HG03442 (cell line): ENCODE data around the gene ZNF408.
"Not testable (repeated sequence)": the region's sequence is repeated elsewhere in the genome, so short reads cannot be mapped to it uniquely, and the experiment has no call there.

ENCODE experiments used
- ATAC-seq: cut with Tn5 transposase; IDR thresholded peaks from one replicate; pipeline ENCODE4 v1.9.1; 2021; ENCODE audit warnings: mild to moderate bottlenecking, moderate library complexity; ENCODE audit not compliant: unreplicated experiment

The ZNF408 gene

GRCh38 chr11:46696212-46696558, 4.6 kb upstream of the ZNF408 start:
- ATAC-seq, result no peak

GRCh38 chr11:46697303-46697702, 3.5 kb upstream of the ZNF408 start:
- no peak for ATAC-seq

GRCh38 chr11:46697723-46698122, 3.1 kb upstream of the ZNF408 start:
- ATAC-seq, result no peak

GRCh38 chr11:46698597-46698996, 2.2 kb upstream of the ZNF408 start:
- ATAC-seq, result no peak

GRCh38 chr11:46701078-46701654, 335 bp downstream of the ZNF408 start:
- no peak for ATAC-seq

- no peak for ATAC-seq
These were observed 4.3 kb downstream of the ZNF408 start for GRCh38 chr11:46705070-46705688.

GRCh38 chr11:46706886-46707285, 6.1 kb downstream of the ZNF408 start:
- no peak for ATAC-seq

- not testable (repeated sequence) for ATAC-seq
These were observed 8.5 kb downstream of the ZNF408 start for GRCh38 chr11:46709351-46709750.

GRCh38 chr11:46710821-46711269, 10.0 kb downstream of the ZNF408 start:
- ATAC-seq, result no peak

- no peak for ATAC-seq
These were observed 10.5 kb downstream of the ZNF408 start for GRCh38 chr11:46711303-46711702.

- no peak for ATAC-seq
These were observed 12.2 kb downstream of the ZNF408 start for GRCh38 chr11:46712874-46713576.

- ATAC-seq, result not testable (repeated sequence)
These were observed 17.0 kb downstream of the ZNF408 start for GRCh38 chr11:46717825-46718154.

GRCh38 chr11:46718155-46719019, 17.6 kb downstream of the ZNF408 start:
- no peak for ATAC-seq

- ATAC-seq, result no peak
These were observed 18.3 kb downstream of the ZNF408 start, which contains the start of gene F2 for GRCh38 chr11:46719048-46719542. F2 (plus strand) TSS chr11:46719213; CDS start chr11:46719236, 23 bp downstream.

GRCh38 chr11:46719543-46720218, 18.9 kb downstream of the ZNF408 start:
- no peak for ATAC-seq

- ATAC-seq, result no peak
These were observed 20.5 kb downstream of the ZNF408 start for GRCh38 chr11:46721286-46721685.

GRCh38 chr11:46722566-46723358, 21.9 kb downstream of the ZNF408 start:
- ATAC-seq, result no peak

- ATAC-seq, result no peak
These were observed 22.5 kb downstream of the ZNF408 start for GRCh38 chr11:46723359-46723680.

- ATAC-seq, result no peak
These were observed 23.3 kb downstream of the ZNF408 start for GRCh38 chr11:46724088-46724487.
